CD4-positive, alpha-beta T cell treated with Interleukin-12 subunit alpha and Interleukin-12 subunit beta, for 1 hour (primary cell): Measurements from ENCODE around the gene RTN4.

ENCODE experiments used
- DNase-seq: peaks from one replicate; pipeline ENCODE4 v3.0.0-alpha.2; 2020

The RTN4 gene

GRCh38 chr2:54966837-54967236, 83.4 kb downstream of the RTN4 start:
- no peak for DNase-seq

GRCh38 chr2:54966165-54966832, 84.0 kb downstream of the RTN4 start:
- DNase-seq: no peak

GRCh38 chr2:54965425-54965824, 84.8 kb downstream of the RTN4 start:
- DNase-seq: no peak

DNA sequence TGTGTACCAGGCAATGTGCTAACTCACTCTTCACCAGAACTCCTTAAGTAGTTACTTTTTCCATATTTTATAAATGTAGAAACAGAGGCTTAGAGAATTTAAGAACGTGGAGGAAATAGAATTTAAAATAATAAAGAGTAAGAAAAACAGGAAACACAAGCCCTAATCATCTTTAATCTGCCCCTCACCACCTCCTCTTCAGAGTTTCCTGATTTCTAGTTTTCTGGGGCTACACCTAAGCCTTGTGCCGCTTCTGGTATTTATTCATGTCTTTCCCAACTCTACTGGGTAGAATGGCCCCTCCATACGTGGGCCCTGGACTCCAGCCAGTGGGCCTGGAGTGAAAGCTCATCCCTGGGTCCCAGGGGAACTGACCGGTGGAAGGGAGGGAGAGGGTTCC, 85.4 kb downstream of the RTN4 start:
- DNase-seq: no peak

DNA sequence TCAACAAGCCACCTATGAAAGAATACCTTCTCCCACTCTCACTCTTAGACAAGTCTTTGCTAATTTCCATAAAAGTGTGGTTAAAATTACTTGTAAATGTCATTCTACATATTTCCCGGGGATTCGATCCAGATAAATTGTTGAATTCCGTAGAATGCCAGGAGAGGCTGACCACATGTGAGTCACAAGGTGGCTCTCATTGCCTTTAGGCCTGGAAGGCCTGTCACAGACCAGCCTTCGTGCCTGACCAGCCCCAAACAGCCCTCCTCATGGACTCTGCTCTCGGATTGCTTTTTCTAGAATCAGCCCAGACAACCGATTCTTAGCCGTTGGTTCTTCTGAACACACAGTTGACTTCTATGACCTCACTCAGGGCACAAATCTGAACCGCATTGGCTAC, 86.0 kb downstream of the RTN4 start:
- DNase-seq: no peak

- no peak for DNase-seq
Observed at GRCh38 chr2:54963476-54963875, 86.8 kb downstream of the RTN4 start.

DNA sequence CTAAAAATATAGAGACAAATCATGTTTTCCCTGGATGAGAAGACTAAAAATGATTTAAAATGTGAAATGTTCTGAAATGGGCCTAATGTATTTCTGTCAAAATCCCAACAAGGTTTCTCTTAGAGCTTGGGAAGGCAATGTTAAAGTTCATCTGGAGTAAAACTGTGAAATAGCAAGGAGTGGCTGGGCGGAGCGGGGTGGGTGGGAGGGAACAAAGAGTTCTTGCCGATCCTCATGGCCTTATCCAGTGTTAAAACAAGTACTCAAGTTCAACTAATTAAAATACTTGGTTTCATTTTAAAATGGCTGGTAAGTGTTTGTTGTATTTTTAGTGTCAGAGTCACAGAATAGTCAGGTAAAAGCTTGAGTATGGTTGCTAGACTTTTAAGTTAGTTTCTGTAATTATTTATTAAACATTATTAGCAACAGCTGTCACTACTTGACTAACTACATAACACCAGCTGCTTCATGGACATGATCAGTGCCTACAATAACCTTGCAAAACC, 87.3 kb downstream of the RTN4 start:
- no peak for DNase-seq

GRCh38 chr2:54962511-54962910, 87.7 kb downstream of the RTN4 start:
- DNase-seq: no peak

DNA sequence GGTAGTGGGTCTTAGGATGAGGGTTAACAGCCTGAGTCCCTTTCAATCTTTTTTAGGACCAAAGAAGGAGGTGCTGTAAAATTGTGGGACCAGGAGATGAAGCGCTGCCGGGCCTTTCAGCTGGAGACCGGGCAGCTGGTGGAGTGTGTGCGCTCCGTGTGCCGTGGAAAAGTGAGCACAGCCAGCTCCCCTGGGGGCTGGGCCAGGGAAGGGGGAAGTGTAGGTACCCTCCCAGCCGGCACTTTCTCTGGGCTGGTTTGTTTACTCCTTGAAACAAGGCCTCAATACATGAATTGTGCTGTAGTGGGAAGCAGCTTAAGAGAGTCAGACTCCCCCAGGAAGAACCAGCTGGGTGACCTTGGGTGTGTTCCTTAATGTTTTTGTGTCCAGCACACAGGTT, 90.1 kb downstream of the RTN4 start:
- no peak for DNase-seq

- DNase-seq: no peak
Observed at GRCh38 chr2:54958717-54959371, 91.4 kb downstream of the RTN4 start.

DNA sequence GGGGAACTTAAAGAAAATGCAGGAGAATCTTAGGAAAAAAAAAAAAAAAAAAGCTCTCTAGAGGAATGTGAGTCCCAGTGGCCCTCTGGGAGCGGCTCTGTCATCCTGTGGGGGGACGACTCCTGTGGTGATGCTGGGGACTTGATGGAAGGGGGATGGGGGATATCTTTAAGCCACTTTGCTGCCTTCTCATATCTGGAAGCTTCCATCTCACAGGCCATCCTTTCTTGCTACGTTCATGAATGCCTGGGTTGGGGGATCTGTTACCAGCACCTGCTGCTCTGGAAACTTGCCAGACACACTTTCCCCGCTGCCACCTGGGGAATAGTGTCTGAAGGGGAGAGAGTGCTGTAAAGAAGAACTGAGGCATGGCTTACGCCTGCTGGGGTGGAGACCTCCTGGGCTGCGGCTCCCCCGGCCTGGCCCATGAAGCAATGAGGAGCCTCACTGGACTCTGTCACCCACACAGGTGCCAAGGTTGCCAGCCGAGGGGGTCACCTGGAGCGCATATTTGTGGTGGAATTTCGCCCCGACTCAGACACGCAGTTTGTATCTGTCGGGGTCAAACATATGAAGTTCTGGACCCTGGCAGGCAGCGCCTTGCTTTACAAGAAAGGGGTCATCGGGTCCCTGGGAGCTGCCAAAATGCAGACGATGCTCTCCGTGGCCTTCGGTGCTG, 92.8 kb downstream of the RTN4 start:
- no peak for DNase-seq

DNA sequence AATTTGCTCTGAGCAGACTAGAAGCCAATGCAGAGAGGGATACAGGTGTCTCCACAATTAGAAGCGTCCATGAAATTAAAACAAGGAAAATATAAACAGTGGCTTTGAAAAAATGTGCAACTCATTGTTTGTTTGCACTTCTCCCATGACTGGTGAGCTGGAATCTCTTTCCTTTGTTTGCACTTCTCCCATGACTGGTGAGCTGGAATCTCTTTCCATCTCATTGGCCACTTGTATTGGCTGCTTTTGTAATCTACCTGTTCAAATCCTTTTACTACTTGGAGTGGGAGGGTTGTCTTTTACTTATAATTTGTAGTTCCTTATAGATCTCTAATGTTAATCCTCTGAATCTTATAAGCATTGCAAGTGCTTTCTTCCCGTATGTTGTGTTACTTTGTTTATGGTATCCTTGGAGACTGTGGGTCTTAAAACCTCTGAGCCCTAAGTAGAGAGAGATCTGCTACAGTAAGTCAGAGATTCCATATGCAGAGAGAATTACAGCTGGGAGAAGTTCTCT, 94.1 kb downstream of the RTN4 start:
- DNase-seq: no peak

DNA sequence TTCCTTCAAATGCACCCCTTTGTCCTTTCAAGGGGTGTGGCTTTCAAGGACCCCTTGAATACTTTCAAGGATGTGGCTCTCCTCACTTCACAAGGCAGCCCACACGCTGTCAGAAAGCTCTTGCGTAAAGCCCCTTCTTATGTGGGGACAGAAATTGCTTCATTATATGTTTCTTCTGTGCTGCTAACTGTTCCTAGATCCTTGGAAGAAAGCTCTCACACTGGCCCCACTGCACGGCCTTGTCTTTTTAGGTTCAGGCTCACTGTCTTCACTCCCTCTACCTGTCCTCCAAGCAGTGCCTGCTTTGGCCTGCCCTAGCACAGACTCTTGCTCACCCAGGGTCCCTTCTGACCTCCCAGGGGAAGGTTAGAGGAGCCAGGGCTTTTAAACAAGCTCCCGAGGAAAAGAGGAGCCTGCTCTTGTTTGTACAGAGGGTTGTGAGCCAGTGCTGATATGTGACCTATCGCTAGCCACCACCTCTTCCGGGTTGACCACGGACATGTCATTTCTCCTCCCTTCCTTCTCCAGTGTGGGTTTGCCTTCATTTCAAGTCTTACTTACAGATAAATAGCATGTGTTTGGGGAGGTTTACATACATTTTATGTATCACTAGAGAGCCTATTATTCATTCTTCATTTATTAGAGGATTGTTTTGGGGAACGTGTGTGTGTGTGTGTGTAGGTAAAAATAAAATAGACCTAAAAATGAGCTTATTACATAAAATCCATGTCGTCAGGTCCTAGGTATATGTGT, 94.7 kb downstream of the RTN4 start:
- no peak for DNase-seq

GRCh38 chr2:54954705-54955357, 95.4 kb downstream of the RTN4 start:
- no peak for DNase-seq

DNA sequence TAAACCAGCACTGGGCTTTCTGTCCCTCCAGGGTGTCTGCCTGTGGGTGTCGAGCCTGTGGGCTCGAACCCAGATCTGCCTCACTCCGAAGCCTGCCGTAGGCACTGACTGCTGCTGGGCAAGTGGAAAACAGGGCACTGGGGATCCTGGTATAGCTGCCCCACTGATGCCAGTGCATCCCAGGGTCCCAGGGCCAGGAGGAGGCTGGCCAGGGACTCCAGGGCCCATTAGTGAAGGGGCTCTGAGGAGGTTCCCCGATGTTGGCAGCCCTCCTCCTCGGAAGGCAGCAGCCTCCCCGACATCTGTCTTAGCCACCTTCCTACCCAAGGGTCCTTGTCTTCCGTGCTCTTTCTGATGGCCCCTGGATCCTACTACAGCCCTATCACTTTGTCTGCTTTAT, 96.1 kb downstream of the RTN4 start:
- no peak for DNase-seq

- no peak for DNase-seq
Observed at GRCh38 chr2:54952978-54953456, 97.2 kb downstream of the RTN4 start.

DNA sequence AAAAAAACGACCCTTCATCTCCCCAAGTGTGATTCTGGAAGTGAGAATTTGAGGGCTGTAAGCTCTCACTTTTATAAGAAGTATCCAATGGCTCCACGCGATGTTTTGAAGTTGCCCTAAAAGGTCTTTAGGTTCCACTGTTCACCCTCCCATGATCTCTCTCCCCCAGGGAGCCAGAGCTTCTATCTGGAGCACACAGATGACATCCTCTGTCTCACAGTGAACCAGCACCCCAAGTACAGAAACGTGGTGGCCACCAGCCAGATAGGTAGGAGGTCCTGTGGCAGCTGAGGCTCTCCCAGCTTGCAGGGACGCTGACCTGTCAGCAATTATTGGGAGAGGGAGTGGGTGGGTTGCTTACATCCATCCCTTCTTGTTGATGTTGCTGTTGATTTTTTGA, 97.8 kb downstream of the RTN4 start:
- DNase-seq: no peak

GRCh38 chr2:54950811-54951210, 99.4 kb downstream of the RTN4 start:
- DNase-seq: no peak

DNA sequence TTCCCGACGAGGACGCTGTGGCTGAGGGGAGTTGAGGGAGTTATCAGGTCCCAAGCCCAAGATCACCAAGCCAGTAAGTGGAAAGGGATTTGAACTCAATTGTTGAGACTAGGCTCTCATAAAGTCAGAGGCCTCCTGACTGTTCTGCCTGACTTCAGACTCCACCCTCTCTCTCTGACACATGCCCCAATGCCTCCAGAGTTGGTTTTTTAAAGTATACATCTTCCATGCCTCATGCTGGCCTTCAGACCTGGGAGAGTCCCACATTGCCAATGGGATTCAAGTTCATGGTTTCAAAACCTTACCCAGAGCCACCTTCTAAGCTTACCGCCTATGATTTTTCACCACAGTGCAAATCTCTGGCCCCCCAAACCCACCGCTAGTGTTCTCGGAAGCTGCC, 100.8 kb downstream of the RTN4 start:
- no peak for DNase-seq

DNA sequence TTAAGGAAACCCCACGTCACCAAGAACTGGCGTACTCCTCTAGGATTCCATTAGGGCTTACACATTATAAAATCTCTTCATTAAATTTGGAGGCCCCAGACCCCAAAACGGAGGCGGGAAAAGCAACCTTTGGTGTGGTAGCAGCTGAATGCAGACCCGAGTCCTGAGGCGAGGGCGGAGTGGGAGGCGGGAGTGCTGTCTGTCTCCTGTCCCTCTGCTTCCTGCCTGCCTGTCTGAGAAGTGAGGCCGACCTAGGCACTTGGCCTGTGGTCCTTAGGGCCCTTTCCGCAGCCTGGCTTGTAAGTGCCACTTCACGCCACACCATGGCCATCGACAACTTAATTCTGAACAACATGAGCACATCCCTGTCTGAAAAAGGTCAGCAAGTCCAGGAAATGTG, 102.1 kb downstream of the RTN4 start:
- no peak for DNase-seq

DNA sequence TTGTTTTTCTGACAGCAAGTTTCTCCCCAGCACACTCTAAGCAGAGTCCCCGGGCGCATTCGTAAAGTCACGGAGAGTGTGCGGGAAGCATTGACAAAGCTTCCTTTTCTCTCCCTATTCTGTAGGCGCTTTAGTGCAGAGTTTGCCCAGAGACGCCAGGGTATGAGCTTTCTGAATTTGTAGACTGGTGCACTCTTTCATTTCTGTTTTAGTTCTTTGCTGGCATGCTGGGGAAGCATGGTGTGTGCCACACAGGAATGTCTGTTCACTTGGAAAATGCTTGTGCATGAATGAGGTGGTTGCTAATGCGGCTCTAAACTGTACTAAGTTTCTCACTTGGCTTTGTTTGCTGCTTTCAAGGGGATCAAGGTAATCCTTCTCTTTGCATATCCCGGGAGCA, 102.6 kb downstream of the RTN4 start:
- no peak for DNase-seq

- no peak for DNase-seq
Observed at GRCh38 chr2:54947136-54947535, 103.1 kb downstream of the RTN4 start.
